Measurements from ENCODE around the gene KIAA1958. TPM values are rescaled to one million over a fixed set of nuclear protein-coding genes. Genes with fewer than 3 reads are reported as not detected.
"Not testable (repeated sequence)": the region's sequence is repeated elsewhere in the genome, so short reads cannot be mapped to it uniquely, and the experiment has no call there.

Gene KIAA1958
- total RNA-seq, 1 experiment from 2014 or later, result 1.1 TPM

DNA sequence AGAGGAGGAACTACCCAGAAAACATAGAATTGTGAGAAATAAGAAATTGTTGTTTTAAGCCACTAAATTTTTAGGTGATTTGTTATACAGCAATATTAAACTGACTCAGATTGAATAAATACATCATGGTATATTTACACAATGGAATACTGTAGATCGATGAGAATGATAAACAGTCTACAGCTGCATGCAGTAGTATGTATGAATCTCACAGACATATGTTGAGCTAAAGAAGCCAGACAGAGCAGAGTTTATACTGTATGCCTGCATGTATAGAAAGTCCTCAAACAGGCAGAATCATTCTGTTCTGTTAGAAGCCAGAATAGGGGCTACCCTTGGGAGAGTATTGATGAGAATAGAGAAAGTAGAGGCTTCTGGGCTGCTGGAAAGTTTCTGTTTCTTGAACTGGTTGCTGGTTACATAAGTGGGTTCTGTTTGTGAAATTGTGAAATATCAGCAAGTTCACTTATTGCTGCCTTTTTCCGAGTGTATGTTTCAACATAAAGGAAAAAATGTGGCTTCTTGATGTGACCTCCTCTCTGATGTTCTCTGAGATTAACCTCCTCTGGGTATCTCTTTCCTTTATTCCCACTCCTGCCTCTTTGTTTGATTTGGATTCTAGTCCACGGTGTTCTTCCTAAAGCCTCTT is 9.6 kb downstream of the KIAA1958 start:
- Histone ChIP-seq H3K4me1 (replicated peaks) (no peaks in the 10 kb centered on the region), H3K9me3 (replicated peaks) (no peaks in the 10 kb centered on the region; the same call in 1 of the 2 replicates), H3K36me3 (no peaks in the 10 kb centered on the region), H3K4me3 (no peak overlapping the region), H3K27me3 (replicated peaks) (no peaks in the 10 kb centered on the region), H3K27ac (no peak overlapping the region)
- no peak for DNase-seq (ENCODE audit: low read depth in 1 of 2, low spot score in 2 of 2)

DNA sequence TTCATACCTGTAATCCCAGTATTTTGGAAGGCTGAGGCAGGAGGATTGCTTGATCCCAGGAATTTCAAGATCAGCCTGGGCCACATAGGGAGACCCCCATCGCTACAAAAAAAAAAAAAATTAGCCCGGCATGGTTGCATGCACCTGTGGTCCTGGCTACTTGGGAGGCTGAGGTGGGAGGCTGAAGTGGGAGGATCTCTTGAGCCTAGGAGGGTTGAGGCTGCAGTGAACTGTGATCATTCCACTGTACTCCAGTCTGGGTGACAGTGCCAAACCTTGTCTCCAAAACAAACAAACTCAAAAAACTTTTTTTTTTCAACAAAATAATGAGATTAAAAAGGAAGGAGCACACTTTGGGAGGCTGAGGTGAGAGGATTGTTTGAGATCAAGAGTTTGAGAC is 14.2 kb downstream of the KIAA1958 start:
- Histone ChIP-seq H3K4me1 (replicated peaks) (no peaks in the 10 kb centered on the region), H3K27me3 (replicated peaks) (no peaks in the 10 kb centered on the region), H3K4me3 (no peak overlapping the region), H3K27ac (no peak overlapping the region), H3K36me3 (no peaks in the 10 kb centered on the region), H3K9me3 (replicated peaks) (no peaks in the 10 kb centered on the region)
- no peak for DNase-seq (ENCODE audit: low read depth in 1 of 2, low spot score in 2 of 2)

DNA sequence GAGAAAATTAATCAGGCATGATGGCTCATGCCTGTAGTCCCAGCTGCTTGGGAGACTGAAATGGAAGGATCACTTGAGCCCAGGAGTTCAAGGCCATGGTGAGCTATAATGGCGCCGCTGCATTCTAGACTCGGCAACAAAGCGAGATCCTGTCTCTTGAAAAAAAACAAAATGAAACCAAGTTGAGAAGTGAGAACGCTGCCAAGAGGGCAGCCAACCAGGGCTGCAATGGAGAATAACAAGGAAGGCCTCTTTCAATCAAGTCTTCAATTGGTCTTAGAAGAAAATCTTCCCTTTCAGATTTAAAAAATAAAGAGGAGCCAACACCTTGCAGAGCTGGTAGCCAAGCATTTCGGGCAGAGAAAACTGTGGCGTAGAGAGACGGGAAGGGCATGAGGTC is 14.7 kb downstream of the KIAA1958 start:
- no peak overlapping the region for H3K4me3 ChIP-seq
- DNase-seq (ENCODE audit: low read depth in 1 of 2, low spot score in 2 of 2), result no peak
- H3K9me3 ChIP-seq (replicated peaks), result no peaks in the 10 kb centered on the region
- no peaks in the 10 kb centered on the region for H3K4me1 ChIP-seq (replicated peaks)
- no peaks in the 10 kb centered on the region for H3K36me3 ChIP-seq
- H3K27ac ChIP-seq, result no peak overlapping the region
- no peaks in the 10 kb centered on the region for H3K27me3 ChIP-seq (replicated peaks)

DNA sequence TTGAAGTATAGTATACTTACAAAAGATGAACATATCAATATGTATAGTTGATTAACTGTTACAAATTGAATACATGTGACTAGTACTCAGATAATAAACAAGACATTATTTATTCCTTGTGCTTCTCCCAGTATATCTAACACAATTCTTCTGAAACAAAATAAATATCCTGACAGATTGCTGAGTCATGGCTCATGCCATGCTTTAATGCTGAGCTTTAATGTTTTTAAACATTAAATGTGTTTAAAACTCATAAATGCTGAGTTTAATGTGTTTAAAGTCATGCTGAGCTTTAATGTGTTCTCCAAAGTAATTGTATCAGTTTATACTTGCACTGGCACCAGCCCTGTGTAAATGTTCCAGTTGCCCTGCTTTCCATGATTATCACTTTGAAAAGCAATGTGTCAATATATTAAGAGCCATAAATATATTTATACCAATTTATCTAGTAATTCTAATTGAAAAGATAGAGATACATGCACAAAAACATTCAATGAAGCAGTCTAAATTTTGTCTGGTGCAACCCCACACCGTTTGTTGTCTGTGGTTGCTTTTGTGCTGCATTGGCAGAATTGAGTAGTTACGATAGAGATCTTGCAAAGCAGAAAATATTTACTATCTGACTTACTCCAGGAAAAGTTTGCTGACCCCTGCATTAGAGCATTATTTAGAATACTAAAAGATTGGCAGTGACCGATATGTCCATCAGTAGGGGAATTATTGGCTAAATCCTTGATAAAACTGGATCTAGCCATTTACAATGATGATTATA is 15.7 kb downstream of the KIAA1958 start:
- Histone ChIP-seq H3K9me3 (replicated peaks) (no peaks in the 10 kb centered on the region), H3K27ac (no peak overlapping the region), H3K4me3 (no peak overlapping the region), H3K27me3 (replicated peaks) (no peaks in the 10 kb centered on the region), H3K4me1 (replicated peaks) (no peaks in the 10 kb centered on the region), H3K36me3 (no peaks in the 10 kb centered on the region)
- no peak for DNase-seq (ENCODE audit: low read depth in 1 of 2, low spot score in 2 of 2)

DNA sequence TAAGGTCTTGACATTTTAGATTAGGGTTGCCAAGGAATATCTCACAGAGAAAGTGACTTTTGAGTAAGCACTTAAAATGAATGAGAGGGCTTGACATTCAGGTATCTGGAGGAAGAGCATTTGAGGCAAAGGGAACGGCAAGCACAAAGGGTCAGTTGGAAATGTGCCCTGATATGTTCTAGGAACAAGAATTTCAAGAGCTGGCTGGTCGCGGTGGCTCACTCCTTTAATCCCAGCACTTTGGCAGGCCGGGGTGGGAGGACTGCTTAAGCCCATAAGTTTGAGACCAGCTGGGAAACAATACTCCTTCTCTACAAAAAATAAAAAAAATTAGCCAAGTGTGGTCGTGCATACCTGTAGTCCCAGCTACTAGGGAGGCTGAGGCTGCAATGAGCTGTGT is 16.5 kb downstream of the KIAA1958 start:
- DNase-seq (ENCODE audit: low read depth in 1 of 2, low spot score in 2 of 2), result no peak
- Histone ChIP-seq H3K27ac (no peak overlapping the region), H3K27me3 (replicated peaks) (no peaks in the 10 kb centered on the region), H3K36me3 (no peaks in the 10 kb centered on the region), H3K9me3 (replicated peaks) (no peaks in the 10 kb centered on the region), H3K4me1 (replicated peaks) (no peaks in the 10 kb centered on the region), H3K4me3 (no peak overlapping the region)

DNA sequence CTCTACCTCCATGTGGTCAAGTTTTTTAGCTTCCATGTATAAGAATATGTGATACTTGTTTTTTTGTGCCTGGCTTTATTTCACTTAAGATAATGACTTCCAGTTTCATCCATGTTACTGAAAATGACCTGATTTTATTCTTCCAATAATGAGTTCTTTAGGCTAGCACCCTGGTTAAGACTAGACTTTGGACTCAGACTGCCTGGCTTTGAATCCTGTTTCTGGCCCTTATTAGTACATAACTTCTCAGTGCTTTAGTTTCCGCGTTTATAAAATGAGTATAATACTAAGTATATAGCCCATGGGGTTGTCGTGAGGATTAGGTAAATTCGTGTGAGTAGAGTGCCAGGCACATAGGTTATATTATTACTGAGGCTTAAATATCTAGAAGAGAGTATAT is 18.5 kb downstream of the KIAA1958 start:
- Histone ChIP-seq H3K36me3 (no peaks in the 10 kb centered on the region), H3K4me1 (replicated peaks) (no peaks in the 10 kb centered on the region), H3K9me3 (replicated peaks) (no peaks in the 10 kb centered on the region), H3K4me3 (no peak overlapping the region), H3K27me3 (replicated peaks) (no peaks in the 10 kb centered on the region), H3K27ac (no peak overlapping the region)
- no peak for DNase-seq (ENCODE audit: low read depth in 1 of 2, low spot score in 2 of 2)

DNA sequence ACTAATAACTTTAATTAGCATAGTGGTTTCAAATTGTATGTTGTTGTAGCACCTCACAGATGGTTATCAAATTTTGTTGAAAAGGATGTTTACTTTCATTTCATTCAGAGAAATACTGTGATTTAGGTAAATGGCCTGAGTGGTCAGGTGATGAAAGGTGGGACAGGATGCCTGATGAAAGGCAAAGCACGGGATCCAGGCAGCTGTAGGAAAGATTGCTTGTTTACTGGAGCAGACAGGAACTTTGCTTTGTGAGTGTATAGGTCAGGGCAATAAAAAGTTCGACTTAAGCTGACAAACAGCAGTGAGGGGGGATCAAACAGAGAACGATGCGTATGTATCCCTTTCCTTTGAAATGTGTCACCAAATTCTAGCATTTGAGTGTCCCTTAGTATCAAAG is 19.0 kb downstream of the KIAA1958 start:
- DNase-seq (ENCODE audit: low read depth in 1 of 2, low spot score in 2 of 2), result no peak
- Histone ChIP-seq H3K27me3 (replicated peaks) (no peaks in the 10 kb centered on the region), H3K27ac (no peak overlapping the region), H3K4me1 (replicated peaks) (no peaks in the 10 kb centered on the region), H3K9me3 (replicated peaks) (no peaks in the 10 kb centered on the region), H3K36me3 (no peaks in the 10 kb centered on the region), H3K4me3 (no peak overlapping the region)

DNA sequence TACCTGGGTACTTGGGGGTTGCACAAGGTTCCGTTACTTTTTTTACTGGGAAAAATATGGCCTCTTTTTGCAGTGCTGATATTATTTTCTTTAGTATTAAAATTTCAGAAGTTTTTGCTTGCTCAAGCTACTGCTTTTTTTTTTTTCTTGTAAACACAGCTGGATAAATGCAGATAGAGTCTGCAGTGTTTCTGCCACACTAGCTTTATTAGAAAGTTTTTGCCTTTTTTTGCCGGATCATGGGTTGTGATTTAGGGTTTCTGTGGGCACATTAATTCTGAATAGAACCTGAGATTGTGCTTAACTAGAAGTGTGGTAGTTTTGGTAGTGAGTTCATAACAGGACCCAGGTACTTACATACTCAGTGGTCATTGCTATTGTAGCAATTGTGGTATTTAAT is 19.9 kb downstream of the KIAA1958 start:
- no peak for DNase-seq (ENCODE audit: low read depth in 1 of 2, low spot score in 2 of 2)
- Histone ChIP-seq H3K4me3 (no peak overlapping the region), H3K27ac (no peak overlapping the region), H3K9me3 (replicated peaks) (no peaks in the 10 kb centered on the region), H3K27me3 (replicated peaks) (no peaks in the 10 kb centered on the region), H3K36me3 (no peaks in the 10 kb centered on the region), H3K4me1 (replicated peaks) (no peaks in the 10 kb centered on the region)

DNA sequence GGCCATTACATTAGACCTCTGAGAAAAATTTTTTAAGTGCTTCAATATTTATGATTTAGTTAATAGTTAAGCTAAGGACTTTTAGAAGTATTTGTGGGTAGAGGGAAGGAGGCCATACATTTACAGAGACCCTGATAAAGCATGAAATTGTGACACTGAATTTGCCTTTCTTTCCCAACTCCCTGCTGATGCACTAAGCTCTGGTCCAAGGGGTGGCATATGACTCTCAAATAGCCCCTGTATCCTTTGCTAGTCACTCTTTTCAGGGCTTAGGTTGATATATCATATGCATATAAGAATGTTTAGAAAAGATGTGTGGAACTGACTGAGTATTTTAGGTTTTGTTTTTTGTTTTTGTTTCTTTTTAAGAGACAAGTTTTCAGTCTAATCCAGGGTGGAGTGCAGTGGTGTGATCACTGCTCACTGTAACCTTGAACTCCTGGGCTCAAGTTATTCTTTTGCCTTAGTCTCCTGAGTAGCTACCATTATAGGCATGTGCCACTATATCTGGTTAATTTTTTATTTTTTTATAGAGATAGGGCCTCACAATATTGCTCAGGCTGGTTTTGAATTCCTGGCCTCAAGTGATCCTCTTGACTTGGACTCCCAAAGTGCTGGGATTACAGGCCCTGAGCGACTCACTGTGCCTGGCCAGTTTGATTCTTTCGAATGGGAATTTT is 20.5 kb downstream of the KIAA1958 start:
- H3K27ac ChIP-seq, result no peak overlapping the region
- no peak for DNase-seq (ENCODE audit: low read depth in 1 of 2, low spot score in 2 of 2)
- no peak overlapping the region for H3K4me3 ChIP-seq
- no peaks in the 10 kb centered on the region for H3K36me3 ChIP-seq
- H3K4me1 ChIP-seq (replicated peaks), result no peaks in the 10 kb centered on the region
- H3K27me3 ChIP-seq (replicated peaks), result no peaks in the 10 kb centered on the region
- no peaks in the 10 kb centered on the region for H3K9me3 ChIP-seq (replicated peaks)

DNA sequence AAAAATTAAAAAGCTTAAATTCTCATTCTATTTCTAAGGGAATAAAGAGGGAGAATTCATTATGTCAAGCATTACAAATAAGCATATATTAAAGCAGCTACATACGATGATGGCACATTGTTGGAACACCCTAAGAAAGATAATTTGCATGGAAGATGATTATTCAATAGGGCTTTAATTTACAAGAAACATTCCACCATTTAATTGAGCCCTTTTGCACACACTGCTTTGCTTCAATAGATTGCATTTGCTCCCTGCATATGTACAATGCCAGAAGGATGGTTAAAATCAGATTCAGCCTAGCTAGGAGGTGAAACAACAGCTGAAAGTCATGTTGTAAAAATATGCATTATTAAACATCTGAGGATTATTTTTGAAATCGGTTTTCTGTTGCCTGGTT is 21.8 kb downstream of the KIAA1958 start:
- H3K27ac ChIP-seq, result no peak overlapping the region
- no peaks in the 10 kb centered on the region for H3K36me3 ChIP-seq
- no peak for DNase-seq (ENCODE audit: low read depth in 1 of 2, low spot score in 2 of 2)
- no peaks in the 10 kb centered on the region for H3K9me3 ChIP-seq (replicated peaks)
- H3K4me3 ChIP-seq, result no peak overlapping the region
- H3K4me1 ChIP-seq (replicated peaks), result no peaks in the 10 kb centered on the region
- H3K27me3 ChIP-seq (replicated peaks), result no peaks in the 10 kb centered on the region

DNA sequence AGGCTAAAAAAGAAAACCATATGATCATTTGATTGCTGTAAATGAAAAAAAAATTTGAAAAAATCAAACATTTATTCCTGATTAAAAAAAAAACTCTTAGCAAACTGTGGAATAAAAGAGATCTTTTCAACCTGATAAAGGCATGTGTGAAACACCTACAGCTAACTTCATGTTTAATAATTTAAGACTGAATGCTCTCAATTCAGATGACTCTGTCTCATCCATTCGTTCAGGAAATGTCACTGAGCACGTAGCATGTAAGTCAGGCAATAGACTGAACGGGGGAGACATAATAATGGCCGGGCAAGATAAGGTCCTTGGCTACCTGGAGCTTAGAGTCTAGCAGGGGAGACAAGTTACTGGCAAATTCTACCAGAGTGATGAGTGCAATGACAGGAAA is 25.8 kb downstream of the KIAA1958 start:
- not testable (repeated sequence) for H3K36me3 ChIP-seq; H3K27ac ChIP-seq; H3K4me1 ChIP-seq (replicated peaks)

DNA sequence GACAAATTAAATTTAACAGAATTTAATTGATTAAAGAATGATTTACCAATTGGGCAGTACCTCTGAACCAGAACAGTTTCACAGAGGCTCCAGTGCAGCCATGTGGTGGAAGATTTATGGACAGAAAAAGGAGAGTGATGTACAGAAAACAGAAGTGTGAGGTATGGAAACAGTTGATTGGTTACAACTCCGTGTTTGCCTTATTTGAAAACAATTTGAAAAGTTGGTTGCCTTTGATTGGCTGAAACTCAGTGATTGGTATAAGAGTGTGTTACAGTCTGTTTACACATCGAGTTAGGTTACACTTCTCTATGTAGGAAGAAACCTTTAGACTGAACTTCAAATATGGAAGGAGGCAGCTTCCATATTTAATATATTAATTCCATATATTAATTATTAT is 30.1 kb downstream of the KIAA1958 start:
- no peak for DNase-seq (ENCODE audit: low read depth in 1 of 2, low spot score in 2 of 2)
- no peak overlapping the region for H3K4me3 ChIP-seq
- H3K27me3 ChIP-seq (replicated peaks), result no peaks in the 10 kb centered on the region
- no peaks in the 10 kb centered on the region for H3K36me3 ChIP-seq
- H3K9me3 ChIP-seq (replicated peaks), result no peaks in the 10 kb centered on the region
- H3K4me1 ChIP-seq (replicated peaks), result no peaks in the 10 kb centered on the region
- no peak overlapping the region for H3K27ac ChIP-seq

More for the DNA sequence above, 25.8 kb downstream of the KIAA1958 start:
- not testable (repeated sequence) for H3K4me3 ChIP-seq; DNase-seq (ENCODE audit: low read depth in 1 of 2, low spot score in 2 of 2); H3K9me3 ChIP-seq (replicated peaks); H3K27me3 ChIP-seq (replicated peaks)

DNA sequence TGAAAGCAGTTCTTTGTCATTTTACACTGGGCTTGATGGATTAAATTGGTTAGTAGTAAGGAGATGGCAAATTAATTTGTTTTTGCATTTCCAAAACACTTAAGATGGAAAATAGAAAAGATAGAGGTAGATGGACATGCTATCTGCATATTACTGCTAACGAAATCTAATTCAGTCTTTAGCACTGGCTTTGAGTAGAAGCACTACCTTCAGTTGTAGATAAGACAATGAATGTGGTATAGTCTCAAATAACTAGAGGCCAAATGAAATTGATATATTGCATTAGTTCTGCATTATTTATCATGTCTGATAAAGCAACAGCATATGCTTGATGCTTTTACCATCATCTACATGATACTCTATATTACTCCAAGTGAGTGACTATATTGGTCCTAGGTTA is 33.4 kb downstream of the KIAA1958 start:
- Histone ChIP-seq H3K36me3 (no peaks in the 10 kb centered on the region), H3K9me3 (replicated peaks) (no peaks in the 10 kb centered on the region), H3K4me3 (no peak overlapping the region), H3K4me1 (replicated peaks) (no peaks in the 10 kb centered on the region), H3K27me3 (replicated peaks) (no peaks in the 10 kb centered on the region), H3K27ac (no peak overlapping the region)
- no peak for DNase-seq (ENCODE audit: low read depth in 1 of 2, low spot score in 2 of 2)

DNA sequence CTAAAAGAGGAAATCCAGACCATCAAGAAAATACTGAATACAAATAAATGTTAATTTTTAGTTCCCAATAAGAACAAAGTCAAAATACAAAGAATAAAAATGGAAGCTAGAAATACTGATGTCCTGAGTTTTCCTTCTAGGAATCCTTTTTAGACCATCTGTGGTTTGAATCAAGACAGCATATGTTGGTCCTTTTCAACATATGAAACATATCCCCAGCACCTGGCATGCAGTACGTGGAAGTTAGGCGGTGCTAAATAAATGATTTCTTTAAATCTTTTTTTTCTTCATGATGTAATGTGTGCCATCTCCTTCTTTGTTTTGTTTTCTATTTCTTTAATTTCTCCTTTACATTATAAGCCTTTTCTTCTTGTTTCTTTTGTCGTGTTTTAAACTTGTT is 34.0 kb downstream of the KIAA1958 start:
- DNase-seq (ENCODE audit: low read depth in 1 of 2, low spot score in 2 of 2), result no peak
- no peak overlapping the region for H3K27ac ChIP-seq
- H3K27me3 ChIP-seq (replicated peaks), result no peaks in the 10 kb centered on the region
- H3K4me3 ChIP-seq, result no peak overlapping the region
- H3K36me3 ChIP-seq, result no peaks in the 10 kb centered on the region
- no peaks in the 10 kb centered on the region for H3K4me1 ChIP-seq (replicated peaks)
- H3K9me3 ChIP-seq (replicated peaks), result no peaks in the 10 kb centered on the region
